Lower leg skin (tissue), 4 donors: ENCODE measurements around the gene TM9SF2. TPM values are rescaled to one million over a fixed set of nuclear protein-coding genes. Genes with fewer than 3 reads are reported as not detected.

Source experiments
- DNase-seq, 2 donors: peaks; one replicate each; pipeline ENCODE4 v3.0.0-alpha.2; 2019; ENCODE audit warnings: low spot score in 2 of 2
- H3K4me3 ChIP-seq: fragments of 200-600 bp; sonication (generic); 2 replicates; pipeline ENCODE4 v1.5.1; 2017; ENCODE audit warnings: mild to moderate bottlenecking, low read depth; ENCODE audit not compliant: poor library complexity, severe bottlenecking
- POLR2A ChIP-seq, 2 donors: fragments of 450-650 bp; IDR thresholded peaks; one replicate each; pipeline ENCODE4 v1.6.1; 2016 to 2017; ENCODE audit warnings: antibody characterized with exemption in 2 of 2, mild to moderate bottlenecking in 1 of 2, moderate library complexity in 1 of 2
- WGBS, 2 donors: methylation state at CpG; one replicate each; pipeline ENCODE4 v1.1.5; 2018; 5-methylcytosine and 5-hydroxymethylcytosine counted together
- intact Hi-C: fragments of 100-400 bp; cut with DNase I; formaldehyde crosslinking; loops from one replicate; pipeline ENCODE4 v1.15.0; 2023; ENCODE audit warnings: low total_unique reads
- total RNA-seq, 4 donors: library from RNA; depleted of rRNA; stranded (reverse); fragments of >200 nt; gene quantifications; one replicate each; pipeline ENCODE4 v1.1.0, GENCODE V29; 2016
- TF ChIP-seq, protein P1 (sequence below), 3 donors: fragments of 450-650 bp; IDR thresholded peaks; one replicate each; pipeline ENCODE4 v1.5.1; 2016; ENCODE audit warnings: antibody characterized with exemption in 3 of 3, mild to moderate bottlenecking in 3 of 3, moderate library complexity in 2 of 3

Gene TM9SF2
- total RNA-seq, 4 donors from 2014 or later, result 66.5 to 111 (median 88.0) TPM

DNA sequence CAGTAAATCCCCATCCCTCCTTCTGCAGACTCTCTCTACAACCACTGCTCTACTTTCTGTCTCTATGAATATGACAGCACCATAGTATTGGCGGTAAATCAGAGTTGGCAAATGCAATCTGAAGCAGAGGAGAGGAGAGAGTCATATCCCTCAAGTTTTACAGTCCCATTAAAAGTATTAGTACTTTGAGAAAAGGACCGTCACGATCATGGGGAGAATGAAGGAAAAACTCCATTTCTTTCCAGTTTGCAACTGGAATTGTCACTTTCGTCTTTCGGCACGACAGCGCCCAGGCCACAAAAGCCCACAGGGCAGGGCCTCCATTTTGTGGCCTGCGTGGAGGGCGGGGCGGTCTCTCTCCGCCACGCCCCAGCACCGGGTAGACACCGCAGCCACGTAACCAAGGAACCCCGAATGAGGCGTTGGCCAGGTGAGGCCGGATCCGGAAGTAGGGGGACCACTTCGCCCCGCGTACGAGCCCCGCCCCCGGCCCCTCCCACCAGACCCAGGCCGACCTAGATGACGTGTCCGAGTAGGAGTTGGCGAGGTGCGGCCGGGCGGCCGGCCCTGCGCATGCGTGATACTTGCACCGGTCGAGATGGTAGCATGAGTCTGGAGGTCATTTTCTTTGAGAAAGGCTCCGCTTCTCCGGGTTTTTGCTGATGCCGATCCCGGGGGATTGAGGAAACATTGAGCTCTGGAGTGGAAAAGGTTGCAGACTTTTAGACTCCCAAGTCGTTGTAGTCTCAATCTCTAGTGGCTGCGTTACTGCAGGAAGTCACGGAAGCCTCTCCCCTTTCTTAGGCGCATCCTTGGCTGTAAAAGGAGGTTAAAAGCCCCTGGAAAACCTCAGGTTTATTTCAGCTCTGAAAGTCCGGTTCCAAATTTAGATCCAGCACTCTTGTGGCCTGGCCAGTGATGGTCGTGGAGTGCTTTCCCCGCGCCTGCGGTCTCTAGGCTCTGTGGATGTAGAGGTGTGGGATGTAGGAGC lies 2.8 kb upstream of the TM9SF2 start:
- TF ChIP-seq, protein P1, sequence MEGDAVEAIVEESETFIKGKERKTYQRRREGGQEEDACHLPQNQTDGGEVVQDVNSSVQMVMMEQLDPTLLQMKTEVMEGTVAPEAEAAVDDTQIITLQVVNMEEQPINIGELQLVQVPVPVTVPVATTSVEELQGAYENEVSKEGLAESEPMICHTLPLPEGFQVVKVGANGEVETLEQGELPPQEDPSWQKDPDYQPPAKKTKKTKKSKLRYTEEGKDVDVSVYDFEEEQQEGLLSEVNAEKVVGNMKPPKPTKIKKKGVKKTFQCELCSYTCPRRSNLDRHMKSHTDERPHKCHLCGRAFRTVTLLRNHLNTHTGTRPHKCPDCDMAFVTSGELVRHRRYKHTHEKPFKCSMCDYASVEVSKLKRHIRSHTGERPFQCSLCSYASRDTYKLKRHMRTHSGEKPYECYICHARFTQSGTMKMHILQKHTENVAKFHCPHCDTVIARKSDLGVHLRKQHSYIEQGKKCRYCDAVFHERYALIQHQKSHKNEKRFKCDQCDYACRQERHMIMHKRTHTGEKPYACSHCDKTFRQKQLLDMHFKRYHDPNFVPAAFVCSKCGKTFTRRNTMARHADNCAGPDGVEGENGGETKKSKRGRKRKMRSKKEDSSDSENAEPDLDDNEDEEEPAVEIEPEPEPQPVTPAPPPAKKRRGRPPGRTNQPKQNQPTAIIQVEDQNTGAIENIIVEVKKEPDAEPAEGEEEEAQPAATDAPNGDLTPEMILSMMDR (IDR thresholded peaks at IDR 0.05), result no peak
- TF ChIP-seq POLR2A (IDR thresholded peaks at IDR 0.05), result no peak
- intact Hi-C loops, result no loop called here
- peak overlapping the region; percentile 28 for H3K4me3 ChIP-seq
- WGBS, 2 donors, result 3 to 6% methylated on average over 38 to 42 of the region's 50 CpGs
- DNase-seq, result peak; percentile 97 to 99

DNA sequence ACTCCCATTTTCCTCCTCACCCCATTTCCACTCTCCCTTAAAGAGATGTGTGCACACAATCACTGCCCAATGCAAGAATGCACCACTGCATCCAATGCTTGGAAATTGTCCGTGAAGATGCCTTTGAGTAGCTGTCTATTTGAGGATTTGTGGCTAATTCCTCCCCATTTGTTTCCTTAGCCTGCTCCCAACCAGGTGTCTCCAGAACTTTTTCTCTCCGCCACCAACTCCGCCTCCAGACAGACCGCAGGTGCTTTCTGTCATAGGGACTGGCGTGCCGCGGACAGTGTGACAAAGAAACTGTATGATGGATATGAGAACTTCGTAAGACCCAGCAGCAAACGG lies 461 bp upstream of the TM9SF2 start:
- TF ChIP-seq, protein P1 (IDR thresholded peaks at IDR 0.05), result no peak
- no peak for TF ChIP-seq POLR2A (IDR thresholded peaks at IDR 0.05)
- 0% methylated on average over 9 of the region's 9 CpGs for WGBS, 2 donors
- intact Hi-C loops, result no loop called here
- H3K4me3 ChIP-seq, result peak overlapping the region; percentile 100
- DNase-seq, result no peak

DNA sequence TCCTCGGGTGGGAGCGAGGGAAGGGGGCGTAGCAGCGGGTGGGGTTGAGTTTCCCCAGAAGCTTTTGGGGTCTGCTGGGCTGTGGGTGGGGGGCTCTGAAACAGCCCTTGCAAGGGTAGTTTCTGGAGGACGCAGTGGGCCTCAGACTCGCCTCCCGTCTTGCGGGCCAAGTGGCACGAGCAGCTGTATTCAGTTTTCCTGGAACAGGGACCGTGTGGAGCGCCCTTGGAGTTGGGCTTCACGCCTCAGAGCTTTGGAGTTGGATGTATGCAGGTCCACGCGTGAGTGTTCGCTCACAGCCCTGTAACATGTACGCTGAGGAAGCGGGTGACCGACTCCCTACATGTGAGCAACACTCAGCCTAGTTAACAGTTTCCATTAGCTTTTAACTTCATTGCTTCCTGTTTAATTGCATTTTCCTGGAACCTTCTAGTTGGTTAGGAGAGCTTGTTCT lies 603 bp downstream of the TM9SF2 start:
- DNase-seq, result peak in 1 of 2 donors; percentile 87
- 0 to 1% methylated on average over 18 of the region's 18 CpGs for WGBS, 2 donors
- TF ChIP-seq POLR2A (IDR thresholded peaks at IDR 0.05), result no peak
- TF ChIP-seq, protein P1 (IDR thresholded peaks at IDR 0.05), result no peak
- intact Hi-C loops, result no loop called here
- H3K4me3 ChIP-seq, result peak overlapping the region; percentile 100

DNA sequence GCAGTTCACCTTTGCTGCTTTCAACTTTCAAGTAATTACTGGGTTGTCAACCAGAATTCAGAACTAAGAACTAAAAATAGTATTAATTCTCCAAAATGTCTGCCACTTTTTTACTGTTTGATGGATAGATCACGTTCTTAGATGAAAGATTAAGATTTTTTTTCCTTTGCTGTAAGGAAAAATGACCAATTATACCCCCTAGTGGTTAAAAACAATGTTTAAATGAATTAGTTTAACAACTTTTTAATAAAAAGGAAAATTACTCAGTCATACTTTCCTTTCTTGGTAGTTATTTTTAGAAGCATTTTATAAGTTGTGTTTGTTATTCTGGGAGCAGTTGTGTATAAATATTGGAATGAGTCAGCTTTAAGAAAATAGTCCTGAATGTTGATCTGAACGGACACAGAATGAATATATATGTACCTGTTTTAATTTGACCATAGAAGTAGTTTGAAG lies 4.6 kb downstream of the TM9SF2 start:
- intact Hi-C loops, result no loop called here
- WGBS, 2 donors, result 21 to 24% methylated on average over 2 of the region's 2 CpGs
- no peak overlapping the region for H3K4me3 ChIP-seq
- TF ChIP-seq POLR2A (IDR thresholded peaks at IDR 0.05), result no peak
- TF ChIP-seq, protein P1 (IDR thresholded peaks at IDR 0.05), result no peak
- no peak for DNase-seq

DNA sequence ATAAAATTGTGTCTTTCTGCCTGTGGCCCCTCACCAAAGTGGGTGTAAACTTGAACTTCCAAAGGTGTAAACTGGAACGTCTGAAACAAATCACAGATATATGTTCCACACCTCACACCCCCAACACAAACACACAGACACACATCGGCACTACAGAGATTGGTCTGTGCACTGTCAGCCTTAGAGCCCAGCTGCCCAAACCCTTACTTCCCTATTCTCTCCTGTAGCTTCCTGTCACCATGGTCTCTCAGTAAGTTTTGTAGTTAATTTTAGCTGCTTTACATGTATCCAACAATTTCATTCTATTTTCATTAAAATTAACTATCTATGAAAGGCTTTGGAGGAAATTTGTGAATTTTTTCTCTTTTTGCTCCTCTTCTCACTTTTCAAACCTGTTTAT lies 5.4 kb downstream of the TM9SF2 start:
- WGBS, 2 donors, result 54 to 64% methylated on average over 2 of the region's 2 CpGs
- DNase-seq, result no peak
- intact Hi-C loops, result no loop called here
- no peak for TF ChIP-seq POLR2A (IDR thresholded peaks at IDR 0.05)
- TF ChIP-seq, protein P1 (IDR thresholded peaks at IDR 0.05), result no peak
- no peak overlapping the region for H3K4me3 ChIP-seq
